D341Med (cell line): Measurements from ENCODE around the gene LHPP.
"Not testable (repeated sequence)": the region's sequence is repeated elsewhere in the genome, so short reads cannot be mapped to it uniquely, and the experiment has no call there.

Source experiments
- DNase-seq: peaks from one replicate; pipeline ENCODE4 v3.0.0; 2012; ENCODE audit warnings: low spot score

Gene LHPP

GRCh38 chr10:124537166-124537725 lies 75.6 kb downstream of the LHPP start:
- DNase-seq: no peak

GRCh38 chr10:124537891-124538290 lies 76.3 kb downstream of the LHPP start:
- no peak for DNase-seq

- no peak for DNase-seq
Measured at GRCh38 chr10:124538706-124539105, 77.1 kb downstream of the LHPP start.

- peak; percentile 80 for DNase-seq
Measured at GRCh38 chr10:124539935-124540641, 78.5 kb downstream of the LHPP start.

GRCh38 chr10:124541076-124541903 lies 79.7 kb downstream of the LHPP start:
- no peak for DNase-seq

GRCh38 chr10:124542336-124542735 lies 80.7 kb downstream of the LHPP start:
- no peak for DNase-seq

GRCh38 chr10:124543146-124543545 lies 81.5 kb downstream of the LHPP start:
- DNase-seq: no peak

- DNase-seq: no peak
Measured at GRCh38 chr10:124543971-124544370, 82.3 kb downstream of the LHPP start.

- no peak for DNase-seq
Measured at GRCh38 chr10:124544711-124545110, 83.1 kb downstream of the LHPP start.

- DNase-seq: no peak
Measured at GRCh38 chr10:124545351-124546054, 83.9 kb downstream of the LHPP start.

- DNase-seq: no peak
Measured at GRCh38 chr10:124546055-124546369, 84.4 kb downstream of the LHPP start.

- no peak for DNase-seq
Measured at GRCh38 chr10:124546957-124547646, 85.5 kb downstream of the LHPP start.

GRCh38 chr10:124547647-124548168 lies 86.1 kb downstream of the LHPP start:
- DNase-seq: no peak

GRCh38 chr10:124549171-124549570 lies 87.5 kb downstream of the LHPP start:
- DNase-seq: not testable (repeated sequence)

GRCh38 chr10:124550293-124551034 lies 88.8 kb downstream of the LHPP start:
- no peak for DNase-seq

- no peak for DNase-seq
Measured at GRCh38 chr10:124551097-124551496, 89.5 kb downstream of the LHPP start.

GRCh38 chr10:124551755-124552154 lies 90.1 kb downstream of the LHPP start:
- no peak for DNase-seq

- DNase-seq: no peak
Measured at GRCh38 chr10:124552691-124553276, 91.2 kb downstream of the LHPP start.

GRCh38 chr10:124554085-124554858 lies 92.6 kb downstream of the LHPP start:
- DNase-seq: no peak

- DNase-seq: no peak
Measured at GRCh38 chr10:124557167-124557566, 95.5 kb downstream of the LHPP start.
